Fibroblast of skin of back (primary cell): ENCODE data around the gene MS4A4A.

Experiments
- DNase-seq: peaks from one replicate; pipeline ENCODE4 v3.0.0-alpha.2; 2013

The MS4A4A gene

GRCh38 chr11:60349990-60350389, 69.5 kb downstream of the MS4A4A start:
- no peak for DNase-seq

- DNase-seq: no peak
Measured at GRCh38 chr11:60357771-60358170, 77.3 kb downstream of the MS4A4A start.
